ENCODE data around the gene TTC17.

The TTC17 gene

DNA sequence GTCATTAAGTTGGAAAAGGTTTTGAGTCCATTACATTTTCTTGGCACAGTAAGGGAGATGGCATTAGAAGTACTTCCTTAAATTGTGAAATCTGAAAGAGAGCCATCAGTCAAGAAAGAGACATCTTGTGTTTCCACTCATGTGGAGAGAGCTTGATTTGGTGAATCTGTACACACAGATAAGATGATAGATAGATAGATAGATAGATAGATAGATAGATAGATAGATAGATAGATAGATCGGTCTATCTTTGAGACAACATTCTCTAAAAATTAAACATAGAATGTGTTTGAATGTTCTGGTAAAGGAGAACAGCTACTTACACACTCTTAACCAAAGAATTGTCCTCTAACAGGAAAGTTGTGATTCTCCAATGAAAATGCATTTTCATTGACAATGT lies 76.2 kb downstream of the TTC17 start:
- TF ChIP-seq REST (IDR thresholded peaks at IDR 0.05; ENCODE audit: insufficient read depth in 1 of 2, low read depth in 2 of 2, low read length in 2 of 2): no peak
- no peak for TF ChIP-seq FOXP2 (optimal IDR thresholded peaks at IDR 0.05; ENCODE audit: borderline replicate concordance, extremely low read depth, extremely low read length, insufficient read depth)
- TF ChIP-seq POLR2AphosphoS5 (IDR thresholded peaks at IDR 0.05; ENCODE audit: low read depth, low read length): no peak
- TF ChIP-seq SIN3A (IDR thresholded peaks at IDR 0.05; ENCODE audit: borderline replicate concordance, insufficient read depth, low read length): no peak
- no peak for TF ChIP-seq TAF1 (IDR thresholded peaks at IDR 0.05; ENCODE audit: borderline replicate concordance, insufficient read depth, low read length)

- TF ChIP-seq FOXP2 (optimal IDR thresholded peaks at IDR 0.05; ENCODE audit: borderline replicate concordance, extremely low read depth, extremely low read length, insufficient read depth): no peak
- no peak for TF ChIP-seq REST (IDR thresholded peaks at IDR 0.05; ENCODE audit: insufficient read depth in 1 of 2, low read depth in 2 of 2, low read length in 2 of 2)
- TF ChIP-seq POLR2AphosphoS5 (IDR thresholded peaks at IDR 0.05; ENCODE audit: low read depth, low read length): no peak
- no peak for TF ChIP-seq SIN3A (IDR thresholded peaks at IDR 0.05; ENCODE audit: borderline replicate concordance, insufficient read depth, low read length)
- TF ChIP-seq TAF1 (IDR thresholded peaks at IDR 0.05; ENCODE audit: borderline replicate concordance, insufficient read depth, low read length): no peak
These were observed 81.8 kb downstream of the TTC17 start for GRCh38 chr11:43440486-43440885.

DNA sequence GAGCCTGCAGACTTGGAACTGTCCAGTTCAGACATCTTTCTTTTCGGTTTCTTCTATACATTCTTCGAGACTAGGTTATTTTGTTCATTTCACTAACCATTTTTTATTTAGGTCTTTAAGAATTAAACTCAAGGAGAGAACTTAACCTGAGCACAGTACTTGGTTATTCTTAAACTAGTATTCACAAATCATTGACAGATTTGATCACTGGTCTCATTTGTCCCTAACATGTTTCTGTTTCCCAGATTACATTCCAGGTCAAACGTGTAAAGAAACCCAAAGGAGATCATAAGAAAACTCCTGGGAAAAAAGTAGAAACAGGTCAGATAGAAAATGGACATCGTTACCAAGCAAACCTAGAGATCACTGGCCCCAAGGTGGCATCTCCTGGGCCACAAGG lies 85.1 kb downstream of the TTC17 start:
- no peak for TF ChIP-seq FOXP2 (optimal IDR thresholded peaks at IDR 0.05; ENCODE audit: borderline replicate concordance, extremely low read depth, extremely low read length, insufficient read depth)

DNA sequence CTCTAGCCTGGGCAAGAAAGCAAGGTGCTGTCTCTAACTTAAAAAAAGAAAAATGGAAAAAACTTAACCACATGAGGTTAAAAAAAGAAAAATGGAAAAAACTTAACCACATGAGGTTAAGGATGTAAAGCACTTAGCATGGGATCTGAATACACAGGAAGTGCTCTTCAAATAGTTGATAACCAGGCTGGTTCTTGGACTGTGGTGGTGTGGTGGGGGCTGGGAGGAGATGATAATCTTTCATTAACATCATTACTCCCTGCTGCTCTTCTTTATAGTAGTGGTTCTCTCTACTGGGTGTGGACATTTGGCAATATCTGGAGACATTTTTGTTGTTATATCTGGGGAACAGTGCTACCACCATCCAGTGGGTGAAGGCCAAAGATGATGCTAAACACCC lies 88.4 kb downstream of the TTC17 start:
- no peak for TF ChIP-seq REST (IDR thresholded peaks at IDR 0.05; ENCODE audit: insufficient read depth in 1 of 2, low read depth in 2 of 2, low read length in 2 of 2)
- no peak for TF ChIP-seq FOXP2 (optimal IDR thresholded peaks at IDR 0.05; ENCODE audit: borderline replicate concordance, extremely low read depth, extremely low read length, insufficient read depth)
- no peak for TF ChIP-seq SIN3A (IDR thresholded peaks at IDR 0.05; ENCODE audit: borderline replicate concordance, insufficient read depth, low read length)
- TF ChIP-seq TAF1 (IDR thresholded peaks at IDR 0.05; ENCODE audit: borderline replicate concordance, insufficient read depth, low read length): no peak
- TF ChIP-seq POLR2AphosphoS5 (IDR thresholded peaks at IDR 0.05; ENCODE audit: low read depth, low read length): no peak

GRCh38 chr11:43458486-43458885 lies 99.8 kb downstream of the TTC17 start:
- TF ChIP-seq SIN3A (IDR thresholded peaks at IDR 0.05; ENCODE audit: borderline replicate concordance, insufficient read depth, low read length) (no peak), POLR2AphosphoS5 (IDR thresholded peaks at IDR 0.05; ENCODE audit: low read depth, low read length) (no peak)

- TF ChIP-seq POLR2AphosphoS5 (IDR thresholded peaks at IDR 0.05; ENCODE audit: low read depth, low read length) (no peak), TAF1 (IDR thresholded peaks at IDR 0.05; ENCODE audit: borderline replicate concordance, insufficient read depth, low read length) (no peak), FOXP2 (optimal IDR thresholded peaks at IDR 0.05; ENCODE audit: borderline replicate concordance, extremely low read depth, extremely low read length, insufficient read depth) (no peak), SIN3A (IDR thresholded peaks at IDR 0.05; ENCODE audit: borderline replicate concordance, insufficient read depth, low read length) (no peak), REST (IDR thresholded peaks at IDR 0.05; ENCODE audit: insufficient read depth in 1 of 2, low read depth in 2 of 2, low read length in 2 of 2) (no peak)
These were observed 100.5 kb downstream of the TTC17 start for GRCh38 chr11:43459246-43459645.

Measured in PFSK-1 (cell line).